ENCODE measurements around the gene GPR146. TPM values are rescaled to one million over a fixed set of nuclear protein-coding genes. Genes with fewer than 3 reads are reported as not detected.
A peak's percentile ranks its signal among the peaks of the same experiment; 100 is the strongest.

The GPR146 gene
- total and polyA plus RNA-seq, 7 donors = 3.0 to 33.5 (median 10.8) TPM

DNA sequence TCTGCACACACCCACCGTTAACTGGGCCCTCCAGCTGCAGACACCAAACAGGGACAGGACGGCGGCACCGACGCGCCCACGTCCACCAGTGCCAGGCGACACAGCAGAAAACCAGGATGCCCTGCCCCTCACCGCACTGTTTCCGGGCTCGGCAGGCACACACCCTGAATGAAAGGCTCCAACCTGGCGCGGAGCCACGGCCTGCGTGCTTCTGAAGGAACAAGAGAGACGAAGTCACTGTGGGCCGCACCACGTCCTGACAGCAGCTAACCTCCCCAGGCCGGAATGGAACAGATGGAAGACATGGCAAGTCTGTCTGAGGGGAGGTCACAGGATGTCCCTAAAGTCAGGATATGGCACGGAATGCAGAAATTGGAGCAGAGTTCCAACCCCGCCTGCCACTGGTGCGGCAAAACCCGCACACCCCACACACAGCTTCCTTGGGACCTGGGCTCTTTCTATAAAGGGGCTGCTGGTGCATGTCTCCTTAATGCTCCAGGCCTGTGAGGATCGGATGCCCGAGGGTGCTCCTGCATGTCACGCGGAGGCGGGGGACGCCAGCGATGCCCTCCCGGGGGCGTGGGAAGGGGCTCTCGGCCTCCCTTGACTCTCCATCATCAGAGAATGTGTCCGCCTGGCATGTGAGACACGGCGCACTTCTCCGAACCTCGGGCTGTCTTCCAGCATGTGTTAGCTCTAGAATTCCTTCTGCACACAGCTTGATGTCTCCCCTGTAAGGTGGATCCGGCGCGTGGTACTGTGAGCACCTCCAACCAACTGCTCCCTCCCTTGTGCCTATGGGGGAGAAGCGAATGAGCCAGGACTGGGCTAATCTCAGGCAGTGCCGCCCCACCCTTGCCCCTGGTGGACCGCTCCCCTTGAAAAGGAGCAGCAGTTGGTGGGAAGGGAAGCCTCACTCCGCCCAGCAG lies 39.6 kb downstream of the GPR146 start:
- intact Hi-C loops (cut with DNase I) = no loop called here

DNA sequence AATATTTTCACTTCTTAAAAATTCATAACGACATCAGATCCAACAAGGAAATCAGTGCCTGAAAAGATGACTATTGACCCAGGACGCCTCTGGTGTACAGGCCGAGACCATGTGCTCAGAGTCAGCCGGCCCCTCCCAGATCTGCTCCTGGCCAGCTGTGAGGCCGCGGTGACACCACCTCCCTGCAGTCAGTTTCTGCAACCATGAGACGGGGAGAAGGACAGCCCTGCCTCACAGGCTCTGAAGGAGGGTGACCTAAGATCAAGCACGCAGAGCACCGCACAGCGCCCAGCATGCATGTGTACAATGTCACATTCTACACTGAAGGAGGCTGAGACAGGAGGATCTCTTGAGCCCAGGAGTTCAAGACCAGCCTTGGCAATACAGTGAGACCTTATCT lies 40.9 kb downstream of the GPR146 start:
- 90 to 91% methylated on average over 10 of the region's 10 CpGs for WGBS, 2 donors
- Histone ChIP-seq H3K9me3 (no peaks in the 10 kb centered on the region), H3K27me3 (no peaks in the 10 kb centered on the region), H3K4me1 (peaks cover 0 to 46% (median 42%) of the 10 kb centered on the region in 4 donors), H3K27ac (no peak overlapping the region), H3K36me3 (no peaks in the 10 kb centered on the region), H3K4me3 (no peak overlapping the region)
- DNase-seq = no peak
- intact Hi-C loops (cut with DNase I) = loop anchor here (5.0 kb wide), 3 partner anchors 52 to 92 kb away; partner anchors contain the start of gene ZFAND2A
- TF ChIP-seq POLR2AphosphoS5 (IDR thresholded peaks at IDR 0.05) (no peak), EP300 (IDR thresholded peaks at IDR 0.05) (no peak), POLR2A (IDR thresholded peaks at IDR 0.05) (no peak)
- TF ChIP-seq, protein P1, sequence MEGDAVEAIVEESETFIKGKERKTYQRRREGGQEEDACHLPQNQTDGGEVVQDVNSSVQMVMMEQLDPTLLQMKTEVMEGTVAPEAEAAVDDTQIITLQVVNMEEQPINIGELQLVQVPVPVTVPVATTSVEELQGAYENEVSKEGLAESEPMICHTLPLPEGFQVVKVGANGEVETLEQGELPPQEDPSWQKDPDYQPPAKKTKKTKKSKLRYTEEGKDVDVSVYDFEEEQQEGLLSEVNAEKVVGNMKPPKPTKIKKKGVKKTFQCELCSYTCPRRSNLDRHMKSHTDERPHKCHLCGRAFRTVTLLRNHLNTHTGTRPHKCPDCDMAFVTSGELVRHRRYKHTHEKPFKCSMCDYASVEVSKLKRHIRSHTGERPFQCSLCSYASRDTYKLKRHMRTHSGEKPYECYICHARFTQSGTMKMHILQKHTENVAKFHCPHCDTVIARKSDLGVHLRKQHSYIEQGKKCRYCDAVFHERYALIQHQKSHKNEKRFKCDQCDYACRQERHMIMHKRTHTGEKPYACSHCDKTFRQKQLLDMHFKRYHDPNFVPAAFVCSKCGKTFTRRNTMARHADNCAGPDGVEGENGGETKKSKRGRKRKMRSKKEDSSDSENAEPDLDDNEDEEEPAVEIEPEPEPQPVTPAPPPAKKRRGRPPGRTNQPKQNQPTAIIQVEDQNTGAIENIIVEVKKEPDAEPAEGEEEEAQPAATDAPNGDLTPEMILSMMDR (IDR thresholded peaks at IDR 0.05) = no peak

More for the DNA sequence above, 39.6 kb downstream of the GPR146 start:
- peaks cover 0 to 42% (median 38%) of the 10 kb centered on the region in 4 donors for H3K4me1 ChIP-seq
- WGBS, 2 donors = 61 to 86% methylated on average over 45 of the region's 45 CpGs
- H3K27ac ChIP-seq = no peak overlapping the region
- H3K36me3 ChIP-seq = no peaks in the 10 kb centered on the region
- TF ChIP-seq POLR2A (IDR thresholded peaks at IDR 0.05) (no peak), POLR2AphosphoS5 (IDR thresholded peaks at IDR 0.05) (no peak), EP300 (IDR thresholded peaks at IDR 0.05) (no peak)
- TF ChIP-seq, protein P1 (IDR thresholded peaks at IDR 0.05) = no peak
- no peak overlapping the region for H3K4me3 ChIP-seq
- no peak for DNase-seq
- no peaks in the 10 kb centered on the region for H3K27me3 ChIP-seq
- H3K9me3 ChIP-seq = no peaks in the 10 kb centered on the region

DNA sequence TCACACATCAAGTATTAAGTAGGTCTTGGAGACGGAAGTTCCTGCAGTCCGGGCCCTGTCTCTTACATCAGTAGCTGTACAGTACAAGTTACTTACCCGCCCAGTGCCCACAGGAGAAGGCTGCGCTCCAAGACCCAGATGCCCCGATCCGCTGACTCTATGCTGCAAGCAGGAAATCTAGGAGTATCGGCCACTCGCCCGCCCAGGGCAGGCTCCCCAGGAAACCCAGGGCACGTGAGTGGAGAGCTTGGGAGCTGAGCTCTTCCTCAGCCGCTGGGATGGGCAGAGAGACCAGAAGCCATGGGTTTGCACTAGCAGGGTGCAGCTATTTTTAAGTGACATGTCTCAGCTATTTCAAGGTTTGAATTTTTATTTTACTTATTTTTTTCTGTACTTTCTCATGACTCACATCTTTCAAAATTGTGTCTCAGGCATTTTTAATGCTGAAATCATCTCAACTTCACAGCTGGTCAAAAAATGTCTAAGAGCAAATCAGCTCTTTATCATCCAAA lies 41.6 kb downstream of the GPR146 start:
- no peak overlapping the region for H3K27ac ChIP-seq
- H3K9me3 ChIP-seq = no peaks in the 10 kb centered on the region
- peaks cover 0 to 48% (median 42%) of the 10 kb centered on the region in 4 donors for H3K4me1 ChIP-seq
- no peaks in the 10 kb centered on the region for H3K36me3 ChIP-seq
- intact Hi-C loops (cut with DNase I) = loop anchor here (5.0 kb wide), 3 partner anchors 51 to 91 kb away; partner anchors contain the start of gene ZFAND2A
- TF ChIP-seq, protein P1 (IDR thresholded peaks at IDR 0.05) = no peak
- WGBS, 2 donors = 92 to 96% methylated on average over 11 of the region's 11 CpGs
- H3K27me3 ChIP-seq = no peaks in the 10 kb centered on the region
- H3K4me3 ChIP-seq = no peak overlapping the region
- DNase-seq = no peak

DNA sequence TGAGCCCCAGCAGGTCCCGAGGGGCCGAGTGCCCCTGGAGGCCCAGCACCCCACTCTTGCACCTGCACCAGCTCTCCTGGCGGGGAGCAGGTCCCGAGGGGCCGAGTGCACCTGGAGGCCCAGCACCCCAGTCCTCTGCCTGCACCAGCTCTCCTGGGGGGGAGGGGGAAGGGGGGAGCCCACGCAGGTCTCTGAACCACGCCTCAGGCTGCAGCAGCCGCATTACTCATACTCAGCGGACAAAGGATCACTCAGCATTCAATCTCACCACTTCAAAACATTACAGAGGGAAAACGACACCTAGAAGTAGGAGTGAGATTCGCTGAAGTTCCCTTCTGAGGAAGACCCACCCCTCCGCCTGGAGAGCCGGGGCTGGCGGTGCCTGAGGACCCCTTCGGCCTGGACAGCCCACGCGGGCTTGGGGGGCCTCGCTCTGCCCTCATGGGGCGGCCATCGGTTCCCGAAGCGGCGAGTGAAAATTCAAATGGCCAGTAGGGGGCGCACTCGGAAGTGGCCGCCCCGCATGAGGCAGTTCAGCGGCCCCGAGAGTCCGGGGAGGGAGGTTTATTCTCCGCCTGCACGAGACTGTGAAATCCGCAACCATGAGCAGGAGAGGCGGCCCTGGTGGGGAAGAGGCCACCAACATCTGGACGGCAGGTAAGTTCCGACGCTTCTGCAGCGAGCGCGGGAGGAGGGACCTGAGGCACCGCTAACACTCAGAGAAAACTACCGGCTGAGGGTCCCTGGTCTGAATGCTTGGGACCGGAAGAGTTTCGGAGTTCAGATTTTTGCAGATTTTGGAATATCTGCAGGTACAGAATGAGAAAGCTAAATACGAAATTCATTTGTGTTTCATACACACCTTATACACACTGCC lies 42.5 kb downstream of the GPR146 start:
- H3K27ac ChIP-seq = peak overlapping the region; percentile 76 to 85 (median 80)
- peaks cover 0 to 41% (median 35%) of the 10 kb centered on the region in 4 donors for H3K4me1 ChIP-seq
- peak; percentile 87 for DNase-seq
- H3K36me3 ChIP-seq = peaks cover 0 to 7% (median 5%) of the 10 kb centered on the region in 4 donors
- TF ChIP-seq, protein P1 (IDR thresholded peaks at IDR 0.05) = peak; percentile 79 to 94 (median 81)
- TF ChIP-seq EP300 (IDR thresholded peaks at IDR 0.05) = no peak
- no peaks in the 10 kb centered on the region for H3K27me3 ChIP-seq
- intact Hi-C loops (cut with DNase I) = loop anchor here (1.0 to 5.0 kb wide), 4 partner anchors 36 to 90 kb away; partner anchors contain the start of gene ZFAND2A
- WGBS, 2 donors = 8 to 11% methylated on average over 45 of the region's 45 CpGs
- H3K9me3 ChIP-seq = no peaks in the 10 kb centered on the region
- H3K4me3 ChIP-seq = peak overlapping the region; percentile 24 to 52 (median 46)
